Measurements from ENCODE around the gene LZTR1.
"Not testable (repeated sequence)": the region's sequence is repeated elsewhere in the genome, so short reads cannot be mapped to it uniquely, and the experiment has no call there.

LZTR1 gene

DNA sequence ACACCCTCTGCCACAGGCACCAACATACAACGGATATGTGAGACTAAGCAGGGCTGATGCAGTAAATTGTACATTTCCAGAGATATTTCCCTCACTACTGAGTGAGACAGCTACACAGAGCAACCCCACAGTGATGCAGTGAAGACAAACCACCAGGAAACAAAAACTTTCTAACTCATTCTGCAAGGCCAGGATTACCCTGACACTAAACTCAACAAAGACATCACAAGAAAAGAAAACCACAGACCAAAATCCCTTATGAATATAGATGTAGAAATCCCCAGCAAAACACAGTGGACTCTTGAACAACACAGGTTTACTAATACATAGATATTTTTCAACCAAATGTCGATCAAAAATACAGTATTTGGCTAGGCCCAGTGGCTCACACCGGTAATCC is 51.8 kb downstream of the LZTR1 start:
- DNase-seq: no peak

DNA sequence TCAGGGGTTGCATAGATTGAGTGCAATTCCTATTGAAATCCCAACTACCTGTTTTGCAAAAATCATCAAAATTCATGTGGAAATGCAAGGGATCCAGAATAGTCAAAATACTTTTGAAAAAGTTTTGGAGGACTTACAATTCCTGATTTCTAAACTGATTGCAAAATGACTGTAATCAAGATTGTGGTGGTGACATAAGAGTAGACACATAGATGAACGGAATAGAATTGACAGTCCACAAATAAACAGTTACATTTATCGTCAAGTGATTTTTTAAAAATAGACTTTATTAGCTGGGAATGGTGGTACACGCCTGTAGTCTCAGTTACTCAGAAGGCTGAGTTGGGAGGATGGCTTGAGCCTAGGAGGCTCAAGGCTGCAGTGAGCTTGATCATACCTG is 52.9 kb downstream of the LZTR1 start:
- no peak for DNase-seq

DNA sequence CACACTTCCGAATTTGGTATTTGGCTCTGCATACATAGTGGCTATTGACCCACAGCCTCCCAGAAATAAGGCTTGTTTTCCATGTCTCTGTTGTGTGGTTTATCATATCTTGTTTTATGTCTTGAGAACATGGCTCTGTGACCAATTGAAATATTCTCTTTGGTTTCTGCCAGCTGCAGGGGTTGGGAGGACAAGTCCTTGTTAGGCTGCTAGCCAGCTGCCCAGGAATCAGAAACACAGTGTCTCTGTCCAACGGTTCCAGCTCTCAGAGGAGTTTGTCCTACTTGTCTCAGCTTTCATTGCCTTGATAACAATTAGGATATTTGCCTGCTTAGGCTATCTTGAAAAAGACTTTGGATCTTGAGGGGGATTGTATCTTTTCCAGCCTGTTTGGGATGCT is 56.3 kb downstream of the LZTR1 start:
- no peak for DNase-seq

GRCh38 chr22:21039158-21039557 is 57.1 kb downstream of the LZTR1 start:
- DNase-seq: not testable (repeated sequence)

GRCh38 chr22:21041937-21042336 is 59.8 kb downstream of the LZTR1 start:
- DNase-seq: no peak

DNA sequence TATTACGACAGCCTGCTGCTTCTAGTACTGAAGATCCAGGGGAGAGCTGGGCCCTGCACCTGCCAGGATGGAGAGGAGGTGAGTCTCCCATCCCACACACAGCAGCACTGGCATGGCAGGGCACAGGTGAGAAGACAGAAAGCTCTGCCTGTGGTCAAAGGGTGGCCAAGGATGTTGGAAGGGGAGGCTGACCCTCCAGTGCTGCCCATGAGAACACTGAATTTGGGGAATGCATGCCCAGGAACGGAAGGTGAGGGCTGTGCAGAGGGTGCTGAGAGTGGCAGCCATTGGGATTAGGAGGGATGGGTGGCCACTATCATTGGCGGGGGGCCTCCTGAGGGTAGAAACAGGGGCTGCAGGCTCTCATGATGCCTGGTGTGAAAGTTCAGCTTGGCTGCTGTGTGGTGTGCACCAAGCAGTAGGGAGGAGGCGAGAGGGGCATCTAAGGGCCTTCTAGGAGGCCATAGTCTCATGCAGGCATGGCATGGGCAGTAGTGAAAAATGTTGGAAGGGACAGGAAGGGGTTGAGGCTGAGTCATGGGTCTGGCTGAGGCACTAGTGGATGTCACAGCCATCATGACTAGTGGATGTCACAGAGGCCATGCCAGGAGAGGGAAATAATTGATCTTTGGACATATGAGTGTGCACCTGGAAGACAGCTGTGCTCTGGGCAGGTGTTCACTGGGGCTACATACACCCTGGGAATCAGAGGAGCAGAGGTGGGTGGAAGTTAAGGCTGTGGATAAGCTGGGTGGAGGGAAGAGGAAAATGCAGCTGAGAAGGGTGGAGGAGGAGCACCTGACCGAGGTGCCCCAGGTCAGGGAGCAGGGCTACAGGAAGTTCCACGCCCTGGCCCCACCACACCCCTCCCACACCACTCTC is 61.1 kb downstream of the LZTR1 start:
- peak in 1 of 3 experiments; percentile 5 for DNase-seq

DNA sequence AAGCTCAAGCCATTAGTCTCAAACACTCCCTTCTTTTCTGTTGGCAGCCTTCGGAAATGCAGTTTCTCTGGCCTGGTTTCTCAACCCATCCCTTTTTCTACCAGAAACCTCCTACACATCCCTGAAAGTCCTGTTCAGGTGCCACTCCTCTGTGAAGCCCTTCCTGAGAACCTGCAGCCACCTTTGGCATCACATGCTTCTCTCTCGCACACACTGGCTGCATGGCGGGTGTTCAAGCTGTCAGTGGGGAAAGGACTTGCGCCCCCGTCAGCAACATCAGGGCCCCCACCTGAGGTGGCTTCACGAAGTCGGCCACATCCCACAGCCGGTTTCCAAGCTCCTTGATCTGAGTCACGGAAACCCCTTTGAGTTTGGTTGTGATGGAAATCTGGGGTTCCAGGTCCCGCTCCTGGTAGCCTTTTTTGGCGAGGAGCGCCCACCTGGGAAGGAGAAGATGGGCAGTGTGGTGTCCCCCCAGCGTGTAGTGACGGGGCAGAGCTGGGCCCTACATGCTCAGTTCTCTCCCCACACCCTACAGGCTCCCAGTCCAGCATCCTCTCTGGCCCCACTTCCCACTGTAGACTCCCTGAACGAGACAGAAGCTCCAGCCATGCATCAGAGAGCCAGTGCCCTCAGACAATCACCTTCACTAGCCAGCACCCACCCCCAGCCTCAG is 61.9 kb downstream of the LZTR1 start:
- DNase-seq: no peak

- peak; percentile 54 to 83 (median 76) for DNase-seq
Observed at GRCh38 chr22:21044931-21045584, 63.0 kb downstream of the LZTR1 start.

- peak; percentile 85 to 93 (median 87) for DNase-seq
Observed at GRCh38 chr22:21045585-21046294, 63.6 kb downstream of the LZTR1 start, which contains the start of gene LRRC74B. Gene LRRC74B, plus strand, starts transcription at chr22:21045946. Its CDS starts 41 bp downstream, at chr22:21045987.

- no peak for DNase-seq
Observed at GRCh38 chr22:21047035-21047661, 65.1 kb downstream of the LZTR1 start.

DNA sequence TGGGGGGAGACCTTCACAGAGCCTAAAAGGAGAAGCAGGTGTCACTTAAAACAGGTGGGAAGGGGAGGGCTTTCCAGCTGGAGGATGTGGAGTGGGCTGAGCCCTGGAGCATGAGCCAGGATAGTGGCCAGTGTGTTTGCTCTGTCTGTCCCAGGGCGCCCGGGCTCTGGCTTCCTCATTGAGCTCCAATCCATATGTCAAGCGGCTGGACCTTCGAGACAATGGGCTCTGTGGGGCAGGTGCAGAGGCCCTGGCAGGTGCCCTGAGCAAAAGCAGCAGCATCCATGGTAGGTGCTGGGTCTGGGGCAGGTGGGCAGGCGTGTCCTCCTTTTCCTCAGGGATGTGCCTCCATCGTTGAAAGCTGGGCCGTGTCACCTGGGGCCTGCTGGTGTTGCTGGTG is 65.6 kb downstream of the LZTR1 start:
- peak; percentile 36 to 79 (median 48) for DNase-seq

DNA sequence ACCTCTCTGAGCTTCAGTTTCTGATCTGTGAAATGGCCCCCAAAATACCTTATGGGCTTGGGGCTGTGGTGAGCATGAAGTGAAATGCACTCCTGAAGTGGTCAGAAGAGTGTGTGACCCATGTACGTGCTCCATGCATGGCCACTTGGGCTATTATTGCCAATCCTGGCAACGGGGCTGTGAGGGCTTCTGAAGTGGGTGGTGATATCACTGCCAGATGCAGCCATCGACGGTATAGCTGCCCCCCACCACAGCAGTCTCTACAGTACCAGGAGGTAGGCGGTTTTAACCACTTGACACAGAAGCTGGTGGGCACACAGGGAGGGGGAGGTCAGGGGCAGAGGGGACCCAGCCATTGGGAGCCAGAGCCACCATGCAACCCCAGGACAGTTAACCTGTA is 66.4 kb downstream of the LZTR1 start:
- DNase-seq: not testable (repeated sequence)
